22Rv1 (cell line): ENCODE data around the gene NUAK1.

Source experiments
- CTCF ChIP-seq: fragments of 450-650 bp; IDR thresholded peaks from 2 replicates; pipeline ENCODE4 v1.5.1; 2017; ENCODE audit warnings: mild to moderate bottlenecking
- ZFX ChIP-seq: fragments of 450-650 bp; IDR thresholded peaks from 2 replicates; pipeline ENCODE4 v1.6.1; 2017; ENCODE audit warnings: antibody characterized with exemption, borderline replicate concordance

- TF ChIP-seq CTCF (no peak), ZFX (no peak)
Observed at GRCh38 chr12:106058256-106059182, 80.2 kb downstream of the NUAK1 start.
